22Rv1 (cell line): ENCODE results near the gene FBXL15.

Source experiments
- H3K27ac ChIP-seq: fragments of 450-650 bp; 2 replicates; pipeline ENCODE4 v1.5.1; 2017
- ZFX ChIP-seq: fragments of 450-650 bp; IDR thresholded peaks from 2 replicates; pipeline ENCODE4 v1.6.1; 2017; ENCODE audit warnings: antibody characterized with exemption, borderline replicate concordance
- TF ChIP-seq, protein P1 (sequence below): fragments of 450-650 bp; IDR thresholded peaks from 2 replicates; pipeline ENCODE4 v1.5.1; 2017; ENCODE audit warnings: mild to moderate bottlenecking

The FBXL15 gene

DNA sequence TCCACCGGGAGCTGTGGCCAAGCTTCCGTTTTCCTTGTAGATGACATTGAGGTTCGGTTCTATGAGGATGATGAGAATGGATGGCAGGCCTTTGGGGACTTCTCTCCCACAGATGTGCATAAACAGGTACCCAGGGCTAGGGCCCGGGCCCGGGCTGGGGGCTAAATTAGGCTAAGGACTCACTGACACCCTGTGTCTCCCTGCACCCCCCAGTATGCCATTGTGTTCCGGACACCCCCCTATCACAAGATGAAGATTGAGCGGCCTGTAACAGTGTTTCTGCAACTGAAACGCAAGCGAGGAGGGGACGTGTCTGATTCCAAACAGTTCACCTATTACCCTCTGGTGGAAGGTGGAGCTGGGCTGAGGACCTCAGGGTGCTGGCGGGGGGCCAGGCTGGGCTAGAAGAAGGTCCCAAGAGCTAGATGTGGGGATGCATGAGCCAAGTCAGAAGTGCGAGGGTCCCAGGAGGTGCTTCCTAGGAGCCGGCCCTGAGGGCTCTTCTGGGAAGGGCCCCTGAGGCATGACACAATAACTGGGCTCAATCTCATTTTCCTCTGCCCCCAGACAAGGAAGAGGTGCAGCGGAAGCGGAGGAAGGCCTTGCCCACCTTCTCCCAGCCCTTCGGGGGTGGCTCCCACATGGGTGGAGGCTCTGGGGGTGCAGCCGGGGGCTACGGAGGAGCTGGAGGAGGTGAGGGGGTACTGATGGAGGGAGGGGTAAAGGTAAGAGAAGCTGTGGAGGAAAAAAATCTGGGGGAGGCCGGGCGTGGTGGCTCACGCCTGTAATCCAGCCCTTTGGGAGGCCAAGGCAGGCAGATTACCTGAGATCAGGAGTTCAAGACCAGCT lies 22.2 kb upstream of the FBXL15 start:
- peak overlapping the region; percentile 89 for H3K27ac ChIP-seq

GRCh38 chr10:102399217-102400021 lies 21.2 kb upstream of the FBXL15 start:
- TF ChIP-seq, protein P1, sequence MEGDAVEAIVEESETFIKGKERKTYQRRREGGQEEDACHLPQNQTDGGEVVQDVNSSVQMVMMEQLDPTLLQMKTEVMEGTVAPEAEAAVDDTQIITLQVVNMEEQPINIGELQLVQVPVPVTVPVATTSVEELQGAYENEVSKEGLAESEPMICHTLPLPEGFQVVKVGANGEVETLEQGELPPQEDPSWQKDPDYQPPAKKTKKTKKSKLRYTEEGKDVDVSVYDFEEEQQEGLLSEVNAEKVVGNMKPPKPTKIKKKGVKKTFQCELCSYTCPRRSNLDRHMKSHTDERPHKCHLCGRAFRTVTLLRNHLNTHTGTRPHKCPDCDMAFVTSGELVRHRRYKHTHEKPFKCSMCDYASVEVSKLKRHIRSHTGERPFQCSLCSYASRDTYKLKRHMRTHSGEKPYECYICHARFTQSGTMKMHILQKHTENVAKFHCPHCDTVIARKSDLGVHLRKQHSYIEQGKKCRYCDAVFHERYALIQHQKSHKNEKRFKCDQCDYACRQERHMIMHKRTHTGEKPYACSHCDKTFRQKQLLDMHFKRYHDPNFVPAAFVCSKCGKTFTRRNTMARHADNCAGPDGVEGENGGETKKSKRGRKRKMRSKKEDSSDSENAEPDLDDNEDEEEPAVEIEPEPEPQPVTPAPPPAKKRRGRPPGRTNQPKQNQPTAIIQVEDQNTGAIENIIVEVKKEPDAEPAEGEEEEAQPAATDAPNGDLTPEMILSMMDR: peak; percentile 97
- no peak for TF ChIP-seq ZFX
- H3K27ac ChIP-seq: peak overlapping the region; percentile 74

More for the DNA sequence above, 22.2 kb upstream of the FBXL15 start:
- no peak for TF ChIP-seq ZFX
- TF ChIP-seq, protein P1: no peak

DNA sequence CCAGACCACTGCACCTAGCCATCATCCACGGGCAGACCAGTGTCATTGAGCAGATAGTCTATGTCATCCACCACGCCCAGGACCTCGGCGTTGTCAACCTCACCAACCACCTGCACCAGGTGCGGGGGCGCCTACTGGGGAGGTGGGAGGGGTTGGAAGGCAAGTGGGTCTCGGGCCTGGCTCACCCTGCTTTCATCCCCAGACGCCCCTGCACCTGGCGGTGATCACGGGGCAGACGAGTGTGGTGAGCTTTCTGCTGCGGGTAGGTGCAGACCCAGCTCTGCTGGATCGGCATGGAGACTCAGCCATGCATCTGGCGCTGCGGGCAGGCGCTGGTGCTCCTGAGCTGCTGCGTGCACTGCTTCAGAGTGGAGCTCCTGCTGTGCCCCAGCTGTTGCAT lies 20.6 kb upstream of the FBXL15 start:
- TF ChIP-seq, protein P1: no peak
- no peak for TF ChIP-seq ZFX
- H3K27ac ChIP-seq: peak overlapping the region; percentile 74

GRCh38 chr10:102400598-102401341 lies 19.9 kb upstream of the FBXL15 start:
- TF ChIP-seq, protein P1: no peak
- no peak for TF ChIP-seq ZFX

GRCh38 chr10:102401342-102401654 lies 19.3 kb upstream of the FBXL15 start:
- H3K27ac ChIP-seq: peak overlapping the region; percentile 39
- TF ChIP-seq, protein P1: no peak
- TF ChIP-seq ZFX: no peak

More at GRCh38 chr10:102400598-102401341, 19.9 kb upstream of the FBXL15 start:
- peak overlapping the region; percentile 74; the same call in 1 of the 2 replicates for H3K27ac ChIP-seq

GRCh38 chr10:102401735-102402511 lies 18.7 kb upstream of the FBXL15 start:
- H3K27ac ChIP-seq: peak overlapping the region; percentile 39
- TF ChIP-seq, protein P1: no peak
- TF ChIP-seq ZFX: no peak
